IMR-90 (cell line): ENCODE results near the gene TCF3. TPM values are rescaled to one million over a fixed set of nuclear protein-coding genes. Genes with fewer than 3 reads are reported as not detected.

ENCODE experiments used
- ATAC-seq: fragments of 200-7000 bp; cut with Tn5 transposase; 2 replicates; pipeline ENCODE4 v1.9.1; 2020; ENCODE audit warnings: low read depth, mild to moderate bottlenecking, moderate library complexity
- BruUV-seq: library from RNA; stranded (reverse); fragments of 400-500 nt; replicated peaks from 2 replicates; lab custom pipeline; 2021; lab: Mats Ljungman, UMichigan
- CTCF ChIA-PET: fragments of 300-600 bp; formaldehyde crosslinking; extraction: SDS; loops from one replicate; lab custom pipeline; 2021; ENCODE audit warnings: antibody characterized with exemption; lab: Yijun Ruan, JAX
- POLR2A ChIA-PET: fragments of 300-600 bp; sonication (Branson Sonifier 250); formaldehyde crosslinking; loops from one replicate; lab custom pipeline; 2022; ENCODE audit warnings: antibody characterized with exemption; ENCODE audit not compliant: unreplicated experiment; lab: Charles Lee
- DNase-seq: peaks from one replicate; pipeline ENCODE4 v3.0.0; 2013
- H2AFZ ChIP-seq: replicated peaks from 2 replicates; pipeline ENCODE3; 2013; ENCODE audit warnings: low read length, mild to moderate bottlenecking; ENCODE audit not compliant: poor library complexity
- H2AK5ac ChIP-seq: 2 replicates; pipeline ENCODE4 v1.6.1; 2013; ENCODE audit warnings: low read depth, low read length, inconsistent platforms
- H2AK9ac ChIP-seq: replicated peaks from 2 replicates; pipeline ENCODE3; 2013; ENCODE audit warnings: mild to moderate bottlenecking, low read depth, low read length, moderate library complexity; ENCODE audit not compliant: poor library complexity
- H2BK120ac ChIP-seq: 2 replicates; pipeline ENCODE4 v1.6.1; 2013; ENCODE audit warnings: low read depth, low read length, inconsistent platforms
- H2BK15ac ChIP-seq: 3 replicates; pipeline ENCODE4 v1.6.1; 2013; ENCODE audit warnings: low read depth, low read length, inconsistent platforms
- H2BK20ac ChIP-seq: 2 replicates; pipeline ENCODE4 v1.6.1; 2013; ENCODE audit warnings: low read depth, mild to moderate bottlenecking, inconsistent platforms, low read length, moderate library complexity
- H2BK5ac ChIP-seq: 2 replicates; pipeline ENCODE4 v1.6.1; 2013; ENCODE audit warnings: mild to moderate bottlenecking, low read depth, low read length, inconsistent platforms; ENCODE audit not compliant: poor library complexity, severe bottlenecking
- H3K14ac ChIP-seq: replicated peaks from 2 replicates; pipeline ENCODE4 v1.6.1; 2013; ENCODE audit warnings: low read depth, low read length, inconsistent platforms
- H3K18ac ChIP-seq: 2 replicates; pipeline ENCODE4 v1.6.1; 2013; ENCODE audit warnings: low read depth, low read length, control low read depth
- H3K23ac ChIP-seq: 2 replicates; pipeline ENCODE4 v1.6.1; 2013; ENCODE audit warnings: low read depth, low read length, inconsistent platforms
- H3K27ac ChIP-seq: 2 replicates; pipeline ENCODE4 v1.5.1; 2013; ENCODE audit warnings: mild to moderate bottlenecking, control low read depth, low read length; ENCODE audit not compliant: insufficient read depth
- H3K27me3 ChIP-seq: 2 replicates; pipeline ENCODE4 v1.6.1; 2013; ENCODE audit warnings: low read length; ENCODE audit not compliant: control insufficient read depth, insufficient read depth
- H3K36me3 ChIP-seq: 2 replicates; pipeline ENCODE4 v1.6.1; 2013; ENCODE audit warnings: low read length, mixed read lengths; ENCODE audit not compliant: control insufficient read depth, insufficient read depth
- H3K4ac ChIP-seq: 2 replicates; pipeline ENCODE4 v1.6.1; 2013; ENCODE audit warnings: low read depth, low read length, inconsistent platforms
- H3K4me1 ChIP-seq: 2 replicates; pipeline ENCODE4 v1.6.1; 2013; ENCODE audit warnings: low read length, mixed read lengths; ENCODE audit not compliant: control insufficient read depth, insufficient read depth
- H3K4me2 ChIP-seq: 2 replicates; pipeline ENCODE4 v1.6.1; 2013; ENCODE audit warnings: low read depth, mild to moderate bottlenecking, control low read depth, low read length, moderate library complexity
- H3K4me3 ChIP-seq: 2 replicates; pipeline ENCODE4 v1.5.1; 2013; ENCODE audit warnings: low read depth, mild to moderate bottlenecking, control low read depth, low read length, moderate library complexity; ENCODE audit not compliant: insufficient read depth
- H3K56ac ChIP-seq: 2 replicates; pipeline ENCODE4 v1.6.1; 2013; ENCODE audit warnings: low read length, inconsistent platforms; ENCODE audit not compliant: insufficient read depth; ENCODE audit errors: extremely low read depth
- H3K79me1 ChIP-seq, 2 experiments: 2 replicates each; pipeline ENCODE4 v1.6.1; 2013; ENCODE audit warnings: low read length in 2 of 2, inconsistent platforms in 1 of 2, low read depth in 1 of 2
- H3K9ac ChIP-seq: 2 replicates; pipeline ENCODE4 v1.6.1; 2013; ENCODE audit warnings: low read depth, low read length, control low read depth
- H3K9me1 ChIP-seq: 2 replicates; pipeline ENCODE4 v1.6.1; 2013; ENCODE audit warnings: low read length, inconsistent platforms; ENCODE audit not compliant: insufficient read depth
- H3K9me3 ChIP-seq: 2 replicates; pipeline ENCODE4 v1.6.1; 2013; ENCODE audit warnings: low read length; ENCODE audit not compliant: control insufficient read depth, insufficient read depth
- H4K20me1 ChIP-seq: 2 replicates; pipeline ENCODE4 v1.6.1; 2013; ENCODE audit warnings: low read length, inconsistent platforms; ENCODE audit not compliant: insufficient read depth
- H4K5ac ChIP-seq: 2 replicates; pipeline ENCODE4 v1.6.1; 2013; ENCODE audit warnings: mild to moderate bottlenecking, low read depth, low read length, control low read depth
- H4K8ac ChIP-seq, 2 experiments: 2 replicates each; pipeline ENCODE4 v1.6.1; 2013; ENCODE audit warnings: low read depth in 2 of 2, low read length in 2 of 2, control low read depth in 1 of 2, inconsistent platforms in 1 of 2
- H4K91ac ChIP-seq: 2 replicates; pipeline ENCODE4 v1.6.1; 2013; ENCODE audit warnings: low read depth, low read length, inconsistent platforms; ENCODE audit not compliant: insufficient read depth
- BHLHE40 ChIP-seq: fragments of 150-350 bp; IDR thresholded peaks from 2 replicates; pipeline ENCODE4 v1.6.1; 2016; ENCODE audit warnings: mild to moderate bottlenecking, low read depth, low read length
- CEBPB ChIP-seq: IDR thresholded peaks from 2 replicates; pipeline ENCODE4 v1.6.1; 2012; ENCODE audit warnings: low read depth, low read length, improper control_type of control experiment
- CHD1 ChIP-seq: IDR thresholded peaks from 2 replicates; pipeline ENCODE4 v1.6.1; 2012; ENCODE audit warnings: low read depth, low read length, improper control_type of control experiment
- FOS ChIP-seq: fragments of 150-350 bp; IDR thresholded peaks from 2 replicates; pipeline ENCODE4 v1.6.1; 2016; ENCODE audit warnings: low read depth, low read length
- MAFK ChIP-seq: IDR thresholded peaks from 2 replicates; pipeline ENCODE4 v1.6.1; 2012; ENCODE audit warnings: low read depth, low read length, improper control_type of control experiment
- MAZ ChIP-seq: IDR thresholded peaks from 2 replicates; pipeline ENCODE4 v1.6.1; 2012; ENCODE audit warnings: low read depth, mild to moderate bottlenecking, low read length, improper control_type of control experiment, moderate library complexity, borderline replicate concordance
- MXI1 ChIP-seq: IDR thresholded peaks from 2 replicates; pipeline ENCODE4 v1.6.1; 2012; ENCODE audit warnings: low read depth, mild to moderate bottlenecking, low read length, moderate library complexity, borderline replicate concordance
- NFE2L2 ChIP-seq: fragments of 150-350 bp; IDR thresholded peaks from 2 replicates; pipeline ENCODE4 v1.6.1; 2016; ENCODE audit warnings: low read depth, mild to moderate bottlenecking, low read length
- POLR2A ChIP-seq: IDR thresholded peaks from 2 replicates; pipeline ENCODE4 v1.6.1; 2012; ENCODE audit warnings: mild to moderate bottlenecking, low read depth, low read length
- RAD21 ChIP-seq: IDR thresholded peaks from 2 replicates; pipeline ENCODE4 v1.6.1; 2012; ENCODE audit warnings: low read length, improper control_type of control experiment
- RCOR1 ChIP-seq: IDR thresholded peaks from 2 replicates; pipeline ENCODE4 v1.6.1; 2012; ENCODE audit warnings: mild to moderate bottlenecking, low read length, improper control_type of control experiment; ENCODE audit not compliant: insufficient replicate concordance
- RFX5 ChIP-seq: IDR thresholded peaks from 2 replicates; pipeline ENCODE4 v1.8.0; 2012; ENCODE audit warnings: low read depth, mild to moderate bottlenecking, low read length, moderate library complexity
- SMC3 ChIP-seq: fragments of 150-350 bp; IDR thresholded peaks from 2 replicates; pipeline ENCODE4 v1.6.1; 2016; ENCODE audit warnings: low read depth, mild to moderate bottlenecking, antibody characterized with exemption, low read length, moderate library complexity
- USF2 ChIP-seq: fragments of 150-350 bp; IDR thresholded peaks from 2 replicates; pipeline ENCODE4 v1.6.1; 2017; ENCODE audit warnings: mild to moderate bottlenecking, antibody characterized with exemption, low read length, low read depth
- WGBS, 2 experiments: methylation state at CpG; one replicate each; pipeline versions ENCODE4 v1.1.5 to v1.1.7; 2013; ENCODE audit warnings: missing lambda C conversion rate in 2 of 2; ENCODE audit not compliant: insufficient read length in 1 of 2; ENCODE audit errors: extremely low coverage in 2 of 2; 5-methylcytosine and 5-hydroxymethylcytosine counted together
- dilution Hi-C: fragments of 300-500 bp; cut with HindIII; formaldehyde crosslinking; loops from one replicate; pipeline ENCODE4 v1.14.3; 2018; ENCODE audit warnings: low sequenced_read_pairs; ENCODE audit not compliant: unreplicated experiment
- in situ Hi-C: fragments of 300-500 bp; cut with MboI; formaldehyde crosslinking; loops from 3 replicates; pipeline ENCODE4 v1.14.3; 2019; ENCODE audit warnings: low sequenced_read_pairs, inconsistent platforms, mixed read lengths
- intact Hi-C: fragments of 100-400 bp; cut with micrococcal nuclease; formaldehyde crosslinking; loops from 2 replicates; pipeline ENCODE4 v1.10.0; 2022
- polyA plus RNA-seq, 3 experiments: library from polyadenylated mRNA; depleted of rRNA; stranded (reverse); fragments of >200 nt; gene quantifications; 2 replicates each; pipeline ENCODE4 v1.2.3, GENCODE V29; 2012; ENCODE audit warnings: low replicate concordance in 1 of 3
- total RNA-seq: library from RNA; depleted of rRNA; stranded (reverse); fragments of >200 nt; gene quantifications from 2 replicates; pipeline ENCODE4 v1.2.3, GENCODE V29; 2012
- TF ChIP-seq, protein P1 (sequence below): fragments of 150-350 bp; IDR thresholded peaks from 2 replicates; pipeline ENCODE4 v1.6.1; 2016; ENCODE audit warnings: low read depth, mild to moderate bottlenecking, low read length, moderate library complexity, borderline replicate concordance
- TF ChIP-seq, protein P2 (sequence below): conservative IDR thresholded peaks from 2 replicates; pipeline ENCODE4 v1.5.1; 2012; ENCODE audit warnings: mild to moderate bottlenecking, low read depth, low read length, improper control_type of control experiment

TCF3 gene
- total and polyA plus RNA-seq, 2 of the 4 experiments (the other 2 are of a cell fraction) = 29.9 to 127 TPM

GRCh38 chr19:1653300-1653628, 849 bp upstream of the TCF3 start:
- Histone ChIP-seq H2BK20ac (no peak overlapping the region), H2BK5ac (peak overlapping the region; percentile 70), H3K23ac (0 out of 2 replicates have a peak overlapping the region, but pooled peaks have one; percentile 85), H2AK9ac (peak overlapping the region; percentile 87), H4K8ac (peak overlapping the region; percentile 85 to 99), H3K56ac (no peak overlapping the region; the same call in 1 of the 2 replicates), H4K20me1 (peaks cover 26% of the 10 kb centered on the region), H3K4me2 (peak overlapping the region; percentile 79), H4K91ac (peak overlapping the region; percentile 66; the same call in 1 of the 2 replicates), H2BK15ac (no peak overlapping the region), H3K4me1 (peaks cover 3% of the 10 kb centered on the region; the same call in 1 of the 2 replicates), H4K5ac (peak overlapping the region; percentile 86), H3K36me3 (peaks cover 12% of the 10 kb centered on the region; the same call in 1 of the 2 replicates), H3K18ac (peak overlapping the region; percentile 32), H3K79me1 (peaks cover 13 to 29% of the 10 kb centered on the region in 2 experiments), H3K4me3 (peak overlapping the region; percentile 49), H3K9me3 (no peaks in the 10 kb centered on the region), H3K14ac (peak overlapping the region; percentile 95), H3K4ac (peak overlapping the region; percentile 27), H2AK5ac (no peak overlapping the region), H3K27ac (peak overlapping the region; percentile 58), H3K27me3 (no peaks in the 10 kb centered on the region; the same call in 1 of the 2 replicates), H3K9ac (peak overlapping the region; percentile 63), H2BK120ac (peak overlapping the region; percentile 78), H2AFZ (peak overlapping the region; percentile 100), H3K9me1 (no peaks in the 10 kb centered on the region)
- no TSS peak for BruUV-seq
- POLR2A ChIA-PET = interaction anchor here (0.6 kb wide), 1 partner anchor 384 kb away, joined by 4 read pairs; no protein-coding TSS in a partner anchor
- dilution Hi-C loops = no loop called here
- ATAC-seq = no peak
- WGBS, 2 experiments = 6% methylated on average over 5 of the region's 18 CpGs; no CpG with 5 or more reads in 1 of the 2 experiments
- in situ Hi-C loops = no loop called here
- intact Hi-C loops = no loop called here
- DNase-seq = no peak
- TF ChIP-seq RCOR1 (no peak), RAD21 (no peak), FOS (no peak), RFX5 (no peak), MXI1 (no peak), CHD1 (no peak), NFE2L2 (no peak), USF2 (no peak), POLR2A (no peak), MAFK (no peak), SMC3 (no peak), MAZ (no peak), CEBPB (no peak), BHLHE40 (no peak)
- TF ChIP-seq, protein P1, sequence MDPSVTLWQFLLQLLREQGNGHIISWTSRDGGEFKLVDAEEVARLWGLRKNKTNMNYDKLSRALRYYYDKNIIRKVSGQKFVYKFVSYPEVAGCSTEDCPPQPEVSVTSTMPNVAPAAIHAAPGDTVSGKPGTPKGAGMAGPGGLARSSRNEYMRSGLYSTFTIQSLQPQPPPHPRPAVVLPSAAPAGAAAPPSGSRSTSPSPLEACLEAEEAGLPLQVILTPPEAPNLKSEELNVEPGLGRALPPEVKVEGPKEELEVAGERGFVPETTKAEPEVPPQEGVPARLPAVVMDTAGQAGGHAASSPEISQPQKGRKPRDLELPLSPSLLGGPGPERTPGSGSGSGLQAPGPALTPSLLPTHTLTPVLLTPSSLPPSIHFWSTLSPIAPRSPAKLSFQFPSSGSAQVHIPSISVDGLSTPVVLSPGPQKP = no peak
- TF ChIP-seq, protein P2, sequence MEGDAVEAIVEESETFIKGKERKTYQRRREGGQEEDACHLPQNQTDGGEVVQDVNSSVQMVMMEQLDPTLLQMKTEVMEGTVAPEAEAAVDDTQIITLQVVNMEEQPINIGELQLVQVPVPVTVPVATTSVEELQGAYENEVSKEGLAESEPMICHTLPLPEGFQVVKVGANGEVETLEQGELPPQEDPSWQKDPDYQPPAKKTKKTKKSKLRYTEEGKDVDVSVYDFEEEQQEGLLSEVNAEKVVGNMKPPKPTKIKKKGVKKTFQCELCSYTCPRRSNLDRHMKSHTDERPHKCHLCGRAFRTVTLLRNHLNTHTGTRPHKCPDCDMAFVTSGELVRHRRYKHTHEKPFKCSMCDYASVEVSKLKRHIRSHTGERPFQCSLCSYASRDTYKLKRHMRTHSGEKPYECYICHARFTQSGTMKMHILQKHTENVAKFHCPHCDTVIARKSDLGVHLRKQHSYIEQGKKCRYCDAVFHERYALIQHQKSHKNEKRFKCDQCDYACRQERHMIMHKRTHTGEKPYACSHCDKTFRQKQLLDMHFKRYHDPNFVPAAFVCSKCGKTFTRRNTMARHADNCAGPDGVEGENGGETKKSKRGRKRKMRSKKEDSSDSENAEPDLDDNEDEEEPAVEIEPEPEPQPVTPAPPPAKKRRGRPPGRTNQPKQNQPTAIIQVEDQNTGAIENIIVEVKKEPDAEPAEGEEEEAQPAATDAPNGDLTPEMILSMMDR = no peak
- CTCF ChIA-PET = interaction anchor here (0.5 to 0.7 kb wide), 2 partner anchors 73 to 128 kb away, joined by 3 to 4 read pairs; no protein-coding TSS in a partner anchor
